Measurements from ENCODE around the gene RCVRN.

- TF ChIP-seq CTCF (tag by site-specific recombination; IDR thresholded peaks at IDR 0.05) (no peak), ZNF274 (IDR thresholded peaks at IDR 0.05; ENCODE audit: low read length) (no peak), ZNF274 (tag by site-specific recombination; IDR thresholded peaks at IDR 0.05; ENCODE audit: borderline replicate concordance) (no peak), ZNF341 (tag by site-specific recombination; IDR thresholded peaks at IDR 0.05; ENCODE audit: low read depth) (no peak), SETDB1 (IDR thresholded peaks at IDR 0.05; ENCODE audit: insufficient read length, low read length) (no peak), ATF2 (tag by site-specific recombination; IDR thresholded peaks at IDR 0.05; ENCODE audit: low read depth) (no peak), ZNF16 (tag by site-specific recombination; IDR thresholded peaks at IDR 0.05; ENCODE audit: low read depth) (no peak), ZNF174 (tag by site-specific recombination; IDR thresholded peaks at IDR 0.05) (no peak), REST (tag by site-specific recombination; IDR thresholded peaks at IDR 0.05) (no peak), PRDM1 (tag by site-specific recombination; IDR thresholded peaks at IDR 0.05) (no peak), ZNF433 (tag by site-specific recombination; IDR thresholded peaks at IDR 0.05; ENCODE audit: low read depth) (no peak), YY1 (tag by site-specific recombination; IDR thresholded peaks at IDR 0.05) (no peak), ZNF670 (tag by site-specific recombination; IDR thresholded peaks at IDR 0.05; ENCODE audit: low read depth) (no peak), ZNF658 (tag by site-specific recombination; IDR thresholded peaks at IDR 0.05) (no peak)
Observed at GRCh38 chr17:9902120-9902519, 3.0 kb downstream of the RCVRN start.
